Keratinocyte (primary cell): ENCODE results near the gene DMAC2. TPM values are rescaled to one million over a fixed set of nuclear protein-coding genes. Genes with fewer than 3 reads are reported as not detected.

Source experiments
- DNase-seq: peaks from one replicate; pipeline ENCODE4 v3.0.0-alpha.2; 2011; ENCODE audit warnings: low read depth, missing footprints, low spot score
- FAIRE-seq: peaks from 2 replicates; lab custom pipeline; 2011; peaks lifted over from hg19 to GRCh38; lab: Jason Lieb, UNC
- H2AFZ ChIP-seq: 2 replicates; pipeline ENCODE4 v1.6.0; 2012; ENCODE audit warnings: low read length, control low read depth, inconsistent platforms; ENCODE audit not compliant: control insufficient read depth
- H3K27ac ChIP-seq: 2 replicates; pipeline ENCODE4 v1.5.1; 2011; ENCODE audit warnings: low read length; ENCODE audit not compliant: control insufficient read depth, insufficient read depth
- H3K27me3 ChIP-seq: 3 replicates; pipeline ENCODE4 v1.6.0; 2011; ENCODE audit warnings: low read length; ENCODE audit not compliant: control insufficient read depth, insufficient read depth; ENCODE audit errors: extremely low read depth
- H3K36me3 ChIP-seq, 2 experiments: 2 replicates in 1 of 2; 3 replicates in 1 of 2; pipeline ENCODE4 v1.5.1; 2011; ENCODE audit warnings: low read length in 2 of 2, mild to moderate bottlenecking in 1 of 2; ENCODE audit not compliant: control insufficient read depth in 2 of 2, insufficient read depth in 2 of 2; ENCODE audit errors: extremely low read depth in 1 of 2
- H3K4me1 ChIP-seq: 3 replicates; pipeline ENCODE4 v1.5.1; 2011; ENCODE audit warnings: low read length; ENCODE audit not compliant: control insufficient read depth, insufficient read depth; ENCODE audit errors: extremely low read depth
- H3K4me2 ChIP-seq: 3 replicates; pipeline ENCODE4 v1.6.0; 2011; ENCODE audit warnings: low read depth, low read length; ENCODE audit not compliant: control insufficient read depth, insufficient read depth; ENCODE audit errors: extremely low read depth
- H3K4me3 ChIP-seq, 3 experiments: fragments of 200-600 bp in 1 of 3; sonication (generic) in 1 of 3; 2 replicates in 2 of 3; 3 replicates in 1 of 3; pipeline ENCODE4 v1.5.1; 2011 to 2016; ENCODE audit warnings: low read length in 3 of 3, mild to moderate bottlenecking in 3 of 3, control low read depth in 2 of 3, inconsistent platforms in 1 of 3, low read depth in 1 of 3, mixed read lengths in 1 of 3, mixed run types in 1 of 3, moderate library complexity in 1 of 3; ENCODE audit not compliant: control insufficient read depth in 2 of 3, insufficient read depth in 2 of 3; ENCODE audit errors: extremely low read depth in 1 of 3
- H3K79me2 ChIP-seq: 2 replicates; pipeline ENCODE4 v1.6.0; 2012; ENCODE audit warnings: low read length; ENCODE audit not compliant: control insufficient read depth, insufficient read depth
- H3K9ac ChIP-seq: 3 replicates; pipeline ENCODE4 v1.6.0; 2011; ENCODE audit warnings: low read length; ENCODE audit not compliant: control insufficient read depth, insufficient read depth; ENCODE audit errors: extremely low read depth
- H3K9me1 ChIP-seq: 3 replicates; pipeline ENCODE4 v1.6.0; 2011; ENCODE audit warnings: low read length; ENCODE audit not compliant: control insufficient read depth, insufficient read depth; ENCODE audit errors: extremely low read depth
- H3K9me3 ChIP-seq: 2 replicates; pipeline ENCODE4 v1.5.1; 2012; ENCODE audit warnings: low read depth, low read length; ENCODE audit not compliant: control insufficient read depth
- H4K20me1 ChIP-seq: 3 replicates; pipeline ENCODE4 v1.6.0; 2011; ENCODE audit warnings: low read length; ENCODE audit not compliant: control insufficient read depth, insufficient read depth; ENCODE audit errors: extremely low read depth
- EZH2 ChIP-seq: IDR thresholded peaks from one replicate; pipeline ENCODE4 v1.6.1; 2012; ENCODE audit warnings: inconsistent platforms, mild to moderate bottlenecking, low read length, moderate library complexity
- dilution Hi-C: fragments of 300-500 bp; cut with MboI; formaldehyde crosslinking; loops from one replicate; pipeline ENCODE4 v1.7.0; 2020; ENCODE audit warnings: low sequenced_read_pairs; ENCODE audit not compliant: extremely low pct_ligation_motif_present
- polyA plus RNA-seq, 5 experiments: library from polyadenylated mRNA; depleted of rRNA in 3 of 5; stranded (reverse) in 3 of 5; stranded (forward) in 1 of 5; unstranded in 1 of 5; fragments of >200 nt; gene quantifications; 1 replicate in 1 of 5; 2 replicates in 3 of 5; 3 replicates in 1 of 5; pipeline versions ENCODE4 v1.2.1 to v1.2.3, GENCODE V29; 2011 to 2012; ENCODE audit warnings: missing spikeins in 2 of 5, low read depth in 1 of 5, low replicate concordance in 1 of 5
- TF ChIP-seq, protein P1 (sequence below), 3 experiments: IDR thresholded peaks in 1 of 3; conservative IDR thresholded peaks in 1 of 3; optimal IDR thresholded peaks in 1 of 3; 2 replicates in 2 of 3; 3 replicates in 1 of 3; pipeline versions ENCODE3 to v1.5.1; 2011; ENCODE audit warnings: low read length in 3 of 3, mild to moderate bottlenecking in 3 of 3, moderate library complexity in 2 of 3, control low read depth in 1 of 3, inconsistent platforms in 1 of 3; ENCODE audit not compliant: insufficient read depth in 2 of 3; ENCODE audit errors: extremely low read depth in 1 of 3

Gene DMAC2
- polyA plus RNA-seq, 1 donor (not counting 4 experiments of a cell fraction or from before 2014, with no cell fraction given) = 45.3 TPM

DNA sequence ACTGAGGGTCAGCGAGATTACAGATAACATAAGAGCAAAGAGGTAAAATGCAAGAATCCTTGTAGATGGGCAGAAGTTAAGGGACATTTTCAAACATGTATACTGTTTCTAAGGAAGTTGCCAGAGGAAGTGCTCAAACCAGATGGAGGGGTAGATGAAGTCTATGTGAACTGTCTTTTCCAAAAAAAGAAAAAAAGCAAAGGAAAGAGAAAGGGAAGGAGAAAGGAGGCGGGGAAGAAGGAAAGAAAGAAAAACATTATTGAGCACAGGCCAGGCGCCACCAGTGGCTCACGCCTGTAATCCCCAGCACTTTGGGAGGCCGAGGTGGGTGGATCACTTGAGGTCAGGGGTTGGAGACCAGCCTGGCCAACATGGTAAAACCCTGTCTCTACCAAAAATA lies 5.3 kb downstream of the DMAC2 start:
- no peak overlapping the region for H3K4me2 ChIP-seq

DNA sequence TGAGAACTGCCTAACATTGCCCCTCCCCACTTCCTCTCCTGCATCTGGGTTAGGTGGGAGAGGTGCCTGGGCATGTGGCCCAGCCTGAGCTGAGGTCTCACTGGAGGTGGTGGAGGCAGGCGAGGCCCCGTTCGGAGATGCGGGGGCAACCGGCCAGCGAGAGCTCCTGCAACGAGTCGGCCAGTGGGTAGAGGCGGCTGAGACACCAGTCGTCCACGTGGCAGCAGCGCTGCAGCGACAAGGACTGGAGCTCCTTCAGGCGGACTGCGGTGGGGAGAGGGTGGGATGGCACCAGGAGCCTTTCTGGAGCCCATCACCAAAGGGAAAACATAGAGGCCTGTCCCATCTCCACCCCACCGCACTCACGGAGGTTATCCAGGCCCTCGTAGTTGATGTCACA lies 6.5 kb downstream of the DMAC2 start:
- no peaks in the 10 kb centered on the region for H3K27me3 ChIP-seq
- peaks cover 6% of the 10 kb centered on the region for H3K4me1 ChIP-seq
- no peak overlapping the region for H3K27ac ChIP-seq
- H2AFZ ChIP-seq = no peak overlapping the region
- H3K79me2 ChIP-seq = peaks cover 7% of the 10 kb centered on the region
- no peaks in the 10 kb centered on the region for H4K20me1 ChIP-seq
- H3K9me3 ChIP-seq = no peaks in the 10 kb centered on the region
- no peak overlapping the region for H3K4me3 ChIP-seq
- H3K4me2 ChIP-seq = no peak overlapping the region
- FAIRE-seq (no peak), DNase-seq (no peak)
- TF ChIP-seq EZH2 = no peak
- TF ChIP-seq, protein P1, sequence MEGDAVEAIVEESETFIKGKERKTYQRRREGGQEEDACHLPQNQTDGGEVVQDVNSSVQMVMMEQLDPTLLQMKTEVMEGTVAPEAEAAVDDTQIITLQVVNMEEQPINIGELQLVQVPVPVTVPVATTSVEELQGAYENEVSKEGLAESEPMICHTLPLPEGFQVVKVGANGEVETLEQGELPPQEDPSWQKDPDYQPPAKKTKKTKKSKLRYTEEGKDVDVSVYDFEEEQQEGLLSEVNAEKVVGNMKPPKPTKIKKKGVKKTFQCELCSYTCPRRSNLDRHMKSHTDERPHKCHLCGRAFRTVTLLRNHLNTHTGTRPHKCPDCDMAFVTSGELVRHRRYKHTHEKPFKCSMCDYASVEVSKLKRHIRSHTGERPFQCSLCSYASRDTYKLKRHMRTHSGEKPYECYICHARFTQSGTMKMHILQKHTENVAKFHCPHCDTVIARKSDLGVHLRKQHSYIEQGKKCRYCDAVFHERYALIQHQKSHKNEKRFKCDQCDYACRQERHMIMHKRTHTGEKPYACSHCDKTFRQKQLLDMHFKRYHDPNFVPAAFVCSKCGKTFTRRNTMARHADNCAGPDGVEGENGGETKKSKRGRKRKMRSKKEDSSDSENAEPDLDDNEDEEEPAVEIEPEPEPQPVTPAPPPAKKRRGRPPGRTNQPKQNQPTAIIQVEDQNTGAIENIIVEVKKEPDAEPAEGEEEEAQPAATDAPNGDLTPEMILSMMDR (optimal IDR thresholded peaks at IDR 0.05 in 1 of 3, IDR thresholded peaks at IDR 0.05 in 1 of 3, conservative IDR thresholded peaks at IDR 0.05 in 1 of 3; ENCODE audit: extremely low read depth in 1 of 3, insufficient read depth in 2 of 3, low read length in 3 of 3) = no peak
- H3K9me1 ChIP-seq = no peaks in the 10 kb centered on the region
- peaks cover 20 to 21% of the 10 kb centered on the region in 2 experiments for H3K36me3 ChIP-seq
- H3K9ac ChIP-seq = no peak overlapping the region
- dilution Hi-C loops = no loop called here

More for the DNA sequence above, 5.3 kb downstream of the DMAC2 start:
- H3K36me3 ChIP-seq = peaks cover 20 to 21% of the 10 kb centered on the region in 2 experiments
- H3K9ac ChIP-seq = no peak overlapping the region
- peaks cover 7% of the 10 kb centered on the region for H3K4me1 ChIP-seq
- H2AFZ ChIP-seq = no peak overlapping the region
- no peak overlapping the region for H3K4me3 ChIP-seq
- H3K27me3 ChIP-seq = no peaks in the 10 kb centered on the region
- dilution Hi-C loops = no loop called here
- H3K27ac ChIP-seq = no peak overlapping the region
- no peak for FAIRE-seq
- no peaks in the 10 kb centered on the region for H3K9me1 ChIP-seq
- H4K20me1 ChIP-seq = no peaks in the 10 kb centered on the region
- no peak for DNase-seq
- H3K79me2 ChIP-seq = peaks cover 13% of the 10 kb centered on the region
- H3K9me3 ChIP-seq = no peaks in the 10 kb centered on the region
- no peak for TF ChIP-seq EZH2
- TF ChIP-seq, protein P1 (optimal IDR thresholded peaks at IDR 0.05 in 1 of 3, IDR thresholded peaks at IDR 0.05 in 1 of 3, conservative IDR thresholded peaks at IDR 0.05 in 1 of 3; ENCODE audit: extremely low read depth in 1 of 3, insufficient read depth in 2 of 3, low read length in 3 of 3) = no peak
